ENCODE data around the gene LENEP. TPM values are rescaled to one million over a fixed set of nuclear protein-coding genes. Genes with fewer than 3 reads are reported as not detected.

The LENEP gene
- total RNA-seq, 1 donor from 2014 or later = not detected

- Histone ChIP-seq H2AFZ (ENCODE audit: low read depth, low read length) (no peak overlapping the region), H3K79me2 (ENCODE audit: insufficient read depth, low read length) (no peaks in the 10 kb centered on the region), H3K4me1 (ENCODE audit: insufficient read depth, low read length) (peaks cover 19% of the 10 kb centered on the region), H3K9ac (ENCODE audit: low read length) (no peak overlapping the region), H3K27ac (ENCODE audit: low read depth, low read length) (no peak overlapping the region), H3K27me3 (ENCODE audit: insufficient read depth, low read length) (peaks cover 9% of the 10 kb centered on the region), H3K4me3 (ENCODE audit: insufficient read depth, low read depth, low read length) (no peak overlapping the region), H3K36me3 (ENCODE audit: insufficient read depth, low read length) (no peaks in the 10 kb centered on the region), H3K9me3 (ENCODE audit: insufficient read depth, low read depth, low read length) (no peaks in the 10 kb centered on the region), H4K20me1 (ENCODE audit: insufficient read depth, low read length) (peaks cover 3% of the 10 kb centered on the region), H3K4me2 (ENCODE audit: low read length) (no peak overlapping the region)
- no peak for FAIRE-seq
- Mint-ChIP-seq H3K4me1 (ENCODE audit: low read depth, unreplicated experiment) (peaks cover 22% of the 10 kb centered on the region), H3K4me3 (ENCODE audit: unreplicated experiment) (no peak overlapping the region), H3K27me3 (ENCODE audit: low read depth, unreplicated experiment) (peaks cover 13% of the 10 kb centered on the region), H3K9me3 (ENCODE audit: unreplicated experiment) (peaks cover 2% of the 10 kb centered on the region), H3K36me3 (ENCODE audit: low read depth, unreplicated experiment) (no peaks in the 10 kb centered on the region), H3K27ac (ENCODE audit: unreplicated experiment) (no peak overlapping the region)
- TF ChIP-seq CTCF (IDR thresholded peaks at IDR 0.05; ENCODE audit: insufficient read depth, low read depth, low read length) = no peak
- TF ChIP-seq EZH2 (IDR thresholded peaks at IDR 0.05; ENCODE audit: insufficient read depth, low read length) = no peak
- DNase-seq (ENCODE audit: low read depth) = no peak
Measured at GRCh38 chr1:155042789-155043188, 49.4 kb downstream of the LENEP start.

GRCh38 chr1:155043301-155043702 is 49.9 kb downstream of the LENEP start:
- no peak overlapping the region for H3K27ac Mint-ChIP-seq (ENCODE audit: unreplicated experiment)
- Histone ChIP-seq H3K79me2 (ENCODE audit: insufficient read depth, low read length) (no peaks in the 10 kb centered on the region), H3K4me1 (ENCODE audit: insufficient read depth, low read length) (peaks cover 19% of the 10 kb centered on the region), H3K36me3 (ENCODE audit: insufficient read depth, low read length) (no peaks in the 10 kb centered on the region), H3K9ac (ENCODE audit: low read length) (no peak overlapping the region), H3K9me3 (ENCODE audit: insufficient read depth, low read depth, low read length) (no peaks in the 10 kb centered on the region), H3K4me3 (ENCODE audit: insufficient read depth, low read depth, low read length) (no peak overlapping the region), H3K4me2 (ENCODE audit: low read length) (no peak overlapping the region), H4K20me1 (ENCODE audit: insufficient read depth, low read length) (peaks cover 3% of the 10 kb centered on the region), H3K27ac (ENCODE audit: low read depth, low read length) (no peak overlapping the region), H3K27me3 (ENCODE audit: insufficient read depth, low read length) (peaks cover 7% of the 10 kb centered on the region), H2AFZ (ENCODE audit: low read depth, low read length) (no peak overlapping the region)
- FAIRE-seq (no peak), DNase-seq (ENCODE audit: low read depth) (no peak)
- no peak overlapping the region for H3K4me3 Mint-ChIP-seq (ENCODE audit: unreplicated experiment)
- peaks cover 17% of the 10 kb centered on the region for H3K4me1 Mint-ChIP-seq (ENCODE audit: low read depth, unreplicated experiment)
- H3K9me3 Mint-ChIP-seq (ENCODE audit: unreplicated experiment) = no peaks in the 10 kb centered on the region
- no peaks in the 10 kb centered on the region for H3K36me3 Mint-ChIP-seq (ENCODE audit: low read depth, unreplicated experiment)
- TF ChIP-seq EZH2 (IDR thresholded peaks at IDR 0.05; ENCODE audit: insufficient read depth, low read length) = no peak
- TF ChIP-seq CTCF (IDR thresholded peaks at IDR 0.05; ENCODE audit: insufficient read depth, low read depth, low read length) = no peak
- H3K27me3 Mint-ChIP-seq (ENCODE audit: low read depth, unreplicated experiment) = peaks cover 13% of the 10 kb centered on the region

- Mint-ChIP-seq H3K27me3 (ENCODE audit: low read depth, unreplicated experiment) (peaks cover 13% of the 10 kb centered on the region), H3K4me1 (ENCODE audit: low read depth, unreplicated experiment) (peaks cover 12% of the 10 kb centered on the region), H3K27ac (ENCODE audit: unreplicated experiment) (no peak overlapping the region), H3K36me3 (ENCODE audit: low read depth, unreplicated experiment) (no peaks in the 10 kb centered on the region), H3K9me3 (ENCODE audit: unreplicated experiment) (no peaks in the 10 kb centered on the region), H3K4me3 (ENCODE audit: unreplicated experiment) (peak overlapping the region; percentile 20)
- H3K36me3 ChIP-seq (ENCODE audit: insufficient read depth, low read length) = no peaks in the 10 kb centered on the region
- H3K9ac ChIP-seq (ENCODE audit: low read length) = no peak overlapping the region
- H3K79me2 ChIP-seq (ENCODE audit: insufficient read depth, low read length) = no peaks in the 10 kb centered on the region
- peaks cover 3% of the 10 kb centered on the region for H4K20me1 ChIP-seq (ENCODE audit: insufficient read depth, low read length)
- H3K4me1 ChIP-seq (ENCODE audit: insufficient read depth, low read length) = peaks cover 15% of the 10 kb centered on the region
- TF ChIP-seq EZH2 (IDR thresholded peaks at IDR 0.05; ENCODE audit: insufficient read depth, low read length) = no peak
- no peak for TF ChIP-seq CTCF (IDR thresholded peaks at IDR 0.05; ENCODE audit: insufficient read depth, low read depth, low read length)
- no peak overlapping the region for H3K4me2 ChIP-seq (ENCODE audit: low read length)
- peaks cover 3% of the 10 kb centered on the region for H3K27me3 ChIP-seq (ENCODE audit: insufficient read depth, low read length)
- no peak overlapping the region for H3K4me3 ChIP-seq (ENCODE audit: insufficient read depth, low read depth, low read length)
- no peak overlapping the region for H3K27ac ChIP-seq (ENCODE audit: low read depth, low read length)
- FAIRE-seq (no peak), DNase-seq (ENCODE audit: low read depth) (no peak)
- H3K9me3 ChIP-seq (ENCODE audit: insufficient read depth, low read depth, low read length) = no peaks in the 10 kb centered on the region
- no peak overlapping the region for H2AFZ ChIP-seq (ENCODE audit: low read depth, low read length)
Measured at GRCh38 chr1:155043793-155044192, 50.4 kb downstream of the LENEP start.

Small RNAs within 50 kb of the gene (microRNA-seq; reads per million reads assigned to microRNA genes)
- not detected for gene MIR4258

Other genes starting within 250 kb of the LENEP start
- gene KCNN3, start 123.3 kb upstream of the LENEP start, total RNA-seq = 0.46 and 0.66 TPM in 2 replicates
- gene PMVK, start 56.9 kb upstream of the LENEP start, total RNA-seq = 15.5 and 15.6 TPM in 2 replicates
- 89.2 and 96.4 TPM in 2 replicates for gene PBXIP1, start 37.5 kb upstream of the LENEP start, total RNA-seq
- gene PYGO2, start 31.8 kb upstream of the LENEP start, total RNA-seq = 20.0 and 21.8 TPM in 2 replicates
- 391 and 397 TPM in 2 replicates for gene SHC1, start 22.8 kb upstream of the LENEP start, total RNA-seq
- gene CKS1B, start 18.9 kb upstream of the LENEP start, total RNA-seq = 36.5 and 37.9 TPM in 2 replicates
- 46.6 and 51.5 TPM in 2 replicates for gene FLAD1, start 10.2 kb upstream of the LENEP start, total RNA-seq
- gene ZBTB7B, start 9.2 kb downstream of the LENEP start, total RNA-seq = 46.1 and 47.5 TPM in 2 replicates
- gene DCST2, start 40.2 kb downstream of the LENEP start, total RNA-seq = 0.34 and 0.36 TPM in 2 replicates
- not detected in 2 replicates for gene DCST1, start 40.2 kb downstream of the LENEP start, total RNA-seq
- gene ADAM15, start 57.7 kb downstream of the LENEP start, total RNA-seq = 66.8 and 68.3 TPM in 2 replicates
- gene EFNA4, start 70.2 kb downstream of the LENEP start, total RNA-seq = 11.8 TPM in 2 replicates
- gene EFNA3, start 85.3 kb downstream of the LENEP start, total RNA-seq = 2.9 and 3.4 TPM in 2 replicates
- 11.3 and 16.4 TPM in 2 replicates for gene EFNA1, start 134.3 kb downstream of the LENEP start, total RNA-seq
- gene SLC50A1, start 142.3 kb downstream of the LENEP start, total RNA-seq = 22.8 and 25.4 TPM in 2 replicates
- 31.0 and 36.2 TPM in 2 replicates for gene DPM3, start 146.9 kb downstream of the LENEP start, total RNA-seq
- gene KRTCAP2, start 179.7 kb downstream of the LENEP start, total RNA-seq = 161 TPM in 2 replicates
- gene TRIM46, start 180.3 kb downstream of the LENEP start, total RNA-seq = 13.2 and 13.6 TPM in 2 replicates
- gene THBS3, start 214.3 kb downstream of the LENEP start, total RNA-seq = 153 and 162 TPM in 2 replicates
- 39.8 and 41.8 TPM in 2 replicates for gene MTX1, start 215.1 kb downstream of the LENEP start, total RNA-seq